NB4 (cell line): ENCODE measurements around the gene KCNA3.
"Not testable (repeated sequence)": the region's sequence is repeated elsewhere in the genome, so short reads cannot be mapped to it uniquely, and the experiment has no call there.

Source experiments
- DNase-seq: peaks from one replicate; pipeline ENCODE4 v3.0.0; 2010; ENCODE audit warnings: low read depth
- H3K4me3 ChIP-seq: one replicate; pipeline ENCODE4 v1.5.1; 2011; ENCODE audit warnings: mild to moderate bottlenecking, low read depth, low read length, moderate library complexity
- CTCF ChIP-seq: IDR thresholded peaks from one replicate; pipeline ENCODE4 v1.5.1; 2012; ENCODE audit warnings: low read depth, low read length
- MYC ChIP-seq: IDR thresholded peaks from 2 replicates; pipeline ENCODE4 v1.6.1; 2011; ENCODE audit warnings: low read depth, low read length
- POLR2A ChIP-seq: IDR thresholded peaks from 2 replicates; pipeline ENCODE4 v1.6.1; 2011; ENCODE audit warnings: mild to moderate bottlenecking; ENCODE audit not compliant: insufficient read length; ENCODE audit errors: extremely low read depth
- TF ChIP-seq, protein P1 (sequence below): IDR thresholded peaks from 2 replicates; pipeline ENCODE4 v1.6.1; 2011; ENCODE audit warnings: low read depth, low read length

Gene KCNA3

GRCh38 chr1:110672001-110672752 lies 2.6 kb downstream of the KCNA3 start:
- H3K4me3 ChIP-seq = no peak overlapping the region
- DNase-seq = no peak

DNA sequence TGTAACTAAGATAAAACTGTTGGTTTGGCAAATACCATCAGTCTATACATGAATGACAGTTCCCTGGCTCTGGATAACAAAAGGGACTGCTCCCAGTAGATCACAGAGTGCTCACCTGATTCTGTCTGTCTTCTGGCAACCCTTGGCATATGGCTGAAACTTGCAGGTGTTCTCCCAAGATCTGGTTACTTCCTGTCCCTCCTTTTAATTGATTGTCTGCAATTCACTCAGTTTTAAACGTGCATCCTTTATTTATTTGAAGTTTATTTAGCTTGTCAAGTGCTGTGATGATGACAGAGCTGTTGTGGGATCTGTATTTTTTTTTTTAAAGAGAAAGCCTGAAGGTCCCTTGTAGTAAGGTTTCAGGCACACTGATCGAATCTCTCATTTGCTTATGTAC lies 3.4 kb downstream of the KCNA3 start:
- no peak for TF ChIP-seq POLR2A
- no peak for TF ChIP-seq CTCF
- TF ChIP-seq, protein P1, sequence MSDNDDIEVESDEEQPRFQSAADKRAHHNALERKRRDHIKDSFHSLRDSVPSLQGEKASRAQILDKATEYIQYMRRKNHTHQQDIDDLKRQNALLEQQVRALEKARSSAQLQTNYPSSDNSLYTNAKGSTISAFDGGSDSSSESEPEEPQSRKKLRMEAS = no peak
- no peak for TF ChIP-seq MYC
- no peak overlapping the region for H3K4me3 ChIP-seq
- no peak for DNase-seq

More at GRCh38 chr1:110672001-110672752, 2.6 kb downstream of the KCNA3 start:
- TF ChIP-seq MYC = no peak
- TF ChIP-seq, protein P1 = no peak
- TF ChIP-seq POLR2A = no peak
- TF ChIP-seq CTCF = no peak

GRCh38 chr1:110668549-110668948 lies 6.2 kb downstream of the KCNA3 start:
- TF ChIP-seq, protein P1 = no peak
- TF ChIP-seq MYC (no peak), CTCF (no peak), POLR2A (no peak)
- DNase-seq = no peak

GRCh38 chr1:110667776-110668175 lies 7.0 kb downstream of the KCNA3 start:
- H3K4me3 ChIP-seq = no peak overlapping the region
- no peak for DNase-seq
- TF ChIP-seq POLR2A (no peak), CTCF (no peak), MYC (no peak)
- TF ChIP-seq, protein P1 = no peak

More at GRCh38 chr1:110668549-110668948, 6.2 kb downstream of the KCNA3 start:
- no peak overlapping the region for H3K4me3 ChIP-seq

DNA sequence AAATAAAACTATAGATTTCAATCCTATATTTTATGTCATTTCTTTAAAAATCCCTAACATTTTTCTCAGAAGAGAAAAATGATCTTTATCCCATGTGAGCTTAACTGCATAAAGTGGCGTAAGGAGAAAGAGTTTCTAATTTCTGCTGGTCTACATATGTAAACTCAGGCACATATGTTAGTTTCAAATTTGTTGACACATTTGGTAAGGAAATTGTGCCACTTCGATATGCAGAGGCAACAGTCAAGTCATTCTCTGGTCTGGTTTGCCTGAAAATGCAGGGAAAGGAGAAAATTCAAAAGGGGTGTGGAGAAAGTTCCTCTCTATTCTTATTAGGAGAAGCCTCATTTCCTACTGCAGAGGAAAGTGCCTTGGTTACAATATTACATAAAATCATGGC lies 11.5 kb downstream of the KCNA3 start:
- TF ChIP-seq, protein P1 = no peak
- no peak for TF ChIP-seq CTCF
- no peak for TF ChIP-seq MYC
- TF ChIP-seq POLR2A = no peak
- no peak for DNase-seq
- no peak overlapping the region for H3K4me3 ChIP-seq

DNA sequence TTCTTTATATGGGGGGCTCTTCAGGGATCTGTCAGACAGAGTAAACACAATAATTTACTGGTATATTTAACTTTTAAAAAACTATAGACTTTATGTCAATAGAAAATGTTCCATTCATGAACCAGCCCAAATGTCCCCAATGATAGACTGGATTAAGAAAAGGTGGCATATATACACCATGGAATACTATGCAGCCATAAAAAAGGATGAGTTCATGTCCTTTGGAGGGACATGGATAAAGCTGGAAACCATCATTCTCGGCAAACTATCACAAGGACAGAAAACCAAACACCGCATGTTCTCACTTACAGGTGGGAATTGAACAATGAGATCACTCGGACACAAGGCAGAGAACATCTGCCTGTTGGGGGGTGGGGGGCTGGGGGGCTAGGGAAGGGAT lies 15.2 kb downstream of the KCNA3 start:
- not testable (repeated sequence) for DNase-seq

More for the DNA sequence above, 15.2 kb downstream of the KCNA3 start:
- not testable (repeated sequence) for H3K4me3 ChIP-seq
